Inflammatory macrophage treated with lipopolysaccharide for 4 hours (primary cell): Measurements from ENCODE around the gene NKX3-2.

Source experiments
- DNase-seq: peaks from one replicate; pipeline ENCODE4 v3.0.0-alpha.2; 2020

The NKX3-2 gene

GRCh38 chr4:13544606-13545393, 492 bp upstream of the NKX3-2 start:
- peak; percentile 73 for DNase-seq

DNA sequence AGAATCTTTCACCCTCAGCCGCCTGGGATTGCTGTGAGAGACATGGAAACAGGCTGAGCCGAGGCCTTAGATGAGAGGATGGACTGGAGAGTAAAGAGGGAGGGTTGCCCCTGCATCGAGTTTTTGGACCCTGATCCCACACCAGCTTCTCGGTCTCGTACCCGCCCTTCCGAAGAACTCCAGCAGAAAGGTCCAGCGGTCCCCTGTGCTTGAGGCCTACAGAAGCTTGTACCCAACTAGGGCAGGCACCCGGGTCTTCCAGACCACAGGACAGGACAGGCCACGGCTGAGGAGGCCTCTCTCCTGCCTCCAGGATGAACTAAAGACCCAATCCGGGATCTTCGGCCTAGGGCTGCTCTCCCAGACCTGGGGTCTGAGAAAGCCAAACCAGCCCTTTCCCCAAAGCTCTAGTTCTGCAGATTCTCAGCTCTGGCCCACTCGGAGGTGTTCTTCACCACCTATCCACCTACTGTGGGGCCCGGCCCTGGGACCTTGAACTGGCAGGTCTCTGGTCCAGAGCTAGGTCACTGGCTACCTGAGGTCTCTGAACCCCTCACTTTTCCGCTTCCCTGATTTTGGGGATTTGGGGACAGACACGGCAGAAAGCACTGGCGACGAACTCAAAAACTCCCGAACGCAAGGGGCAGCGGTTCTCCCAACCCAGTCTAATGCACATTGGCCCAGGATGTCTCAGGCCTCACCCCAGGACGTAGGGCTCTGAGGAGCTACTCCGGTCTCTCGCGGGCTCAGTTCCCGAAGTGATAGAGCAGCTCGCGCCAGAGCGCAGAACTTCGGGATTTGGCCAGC, 1.1 kb downstream of the NKX3-2 start:
- no peak for DNase-seq

- no peak for DNase-seq
These were observed 1.7 kb downstream of the NKX3-2 start for GRCh38 chr4:13542577-13543031.

- no peak for DNase-seq
These were observed 2.4 kb downstream of the NKX3-2 start for GRCh38 chr4:13541720-13542576.

DNA sequence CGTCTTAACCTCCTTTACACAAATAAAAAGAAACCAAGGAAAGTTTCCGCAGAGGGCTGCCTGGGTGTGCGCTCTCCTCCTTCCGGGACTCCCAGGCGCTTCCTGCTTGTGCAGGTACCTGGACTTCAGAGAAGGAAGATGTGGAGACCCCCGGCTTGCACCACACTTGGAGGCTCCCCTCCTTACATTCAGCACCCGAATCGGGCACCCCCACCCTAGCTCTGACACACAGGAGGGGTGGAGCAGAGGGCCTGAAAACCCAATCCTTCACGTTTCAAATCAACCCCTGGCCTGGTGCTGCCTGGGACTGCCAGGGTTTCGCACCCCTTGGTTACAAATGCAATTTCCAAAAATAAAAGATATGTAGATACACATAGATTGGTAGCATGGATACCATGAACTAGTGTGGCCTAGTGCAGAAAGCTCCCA, 3.1 kb downstream of the NKX3-2 start:
- no peak for DNase-seq

- DNase-seq: no peak
These were observed 3.7 kb downstream of the NKX3-2 start for GRCh38 chr4:13540446-13541175.

- DNase-seq: no peak
These were observed 4.5 kb downstream of the NKX3-2 start for GRCh38 chr4:13539619-13540445.

DNA sequence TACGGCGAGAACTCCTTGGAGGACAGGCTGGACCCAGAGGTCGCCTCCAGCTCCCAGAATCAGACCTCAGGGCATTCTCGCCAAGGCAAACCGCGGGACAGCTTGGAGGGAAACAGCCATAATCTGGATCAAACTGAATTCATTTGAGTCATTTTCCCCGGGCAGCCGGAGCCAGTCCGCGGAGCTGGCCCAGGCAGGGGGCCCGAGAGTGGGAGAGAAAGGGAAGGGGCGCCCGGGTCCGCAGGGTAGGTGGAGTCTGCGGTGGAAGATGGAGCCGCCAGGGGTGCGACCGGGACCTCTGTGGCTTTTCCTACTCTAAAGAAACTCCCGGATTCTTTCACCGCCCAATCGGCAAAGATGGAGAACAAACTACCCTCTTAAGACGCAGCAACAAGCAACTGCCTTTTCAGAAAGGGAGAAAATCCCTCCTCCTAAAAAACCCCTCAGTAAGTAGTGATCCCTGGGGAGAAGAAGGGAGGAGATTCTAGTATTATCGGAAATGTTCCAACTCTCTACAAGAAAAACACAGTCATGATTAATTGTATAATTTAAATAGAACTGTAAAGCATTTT, 5.2 kb downstream of the NKX3-2 start:
- no peak for DNase-seq

GRCh38 chr4:13538427-13538973, 5.8 kb downstream of the NKX3-2 start:
- no peak for DNase-seq

DNA sequence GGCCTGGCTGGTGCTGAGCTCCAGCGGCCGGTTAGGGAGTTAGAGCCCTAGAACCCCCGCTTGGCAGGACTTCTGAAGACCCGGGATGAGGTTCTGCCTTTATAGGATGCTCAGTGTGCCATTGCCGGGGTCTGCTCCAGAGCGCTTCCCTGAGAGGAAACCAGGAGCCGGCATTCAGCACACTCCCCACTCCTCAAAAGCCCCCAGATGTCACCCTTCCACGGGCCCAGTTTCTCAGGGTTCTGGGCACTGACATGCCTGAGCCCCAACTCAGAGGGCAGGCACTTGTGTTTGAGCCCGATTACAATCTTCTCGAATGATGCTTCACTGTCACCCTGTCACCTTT, 6.5 kb downstream of the NKX3-2 start:
- DNase-seq: no peak

DNA sequence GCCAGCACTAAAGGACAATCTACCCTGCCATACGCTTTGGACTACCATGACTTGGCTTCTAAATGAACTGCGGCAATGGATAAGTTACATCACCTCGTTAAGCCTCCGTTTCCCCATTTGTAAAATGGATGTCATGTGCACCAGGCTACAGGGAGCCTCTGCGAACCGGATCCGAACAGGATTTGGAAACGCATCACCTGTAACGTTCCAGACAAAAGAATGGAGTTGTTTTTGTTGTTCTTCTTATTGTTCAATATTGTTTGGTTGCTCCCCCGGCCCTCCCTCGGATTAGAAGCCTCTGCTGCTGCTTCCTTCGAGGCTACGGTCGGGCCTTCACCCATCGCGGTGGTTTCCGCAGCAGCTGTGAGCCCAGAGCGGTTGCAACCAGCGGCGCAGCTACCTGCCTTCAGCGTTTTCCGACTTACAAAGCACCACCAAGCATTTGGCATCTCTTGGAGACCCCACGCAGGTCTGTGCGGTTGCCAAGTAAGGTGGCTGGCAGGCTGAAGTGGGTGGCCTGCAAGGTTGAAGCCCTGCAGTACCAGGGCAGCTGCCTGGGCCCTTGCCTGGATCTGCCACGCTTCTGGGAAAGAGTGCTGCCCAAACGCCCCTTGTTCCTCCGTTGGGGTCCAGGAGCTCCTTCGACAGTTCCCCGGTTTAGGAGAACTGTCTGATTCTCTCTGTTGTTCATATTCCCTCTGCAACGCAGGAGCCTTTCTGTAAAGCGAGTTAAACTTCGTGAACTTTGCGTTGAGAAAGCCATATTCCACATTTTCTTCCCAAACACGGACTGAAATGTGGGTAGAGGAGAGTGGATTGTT, 7.1 kb downstream of the NKX3-2 start:
- no peak for DNase-seq

DNA sequence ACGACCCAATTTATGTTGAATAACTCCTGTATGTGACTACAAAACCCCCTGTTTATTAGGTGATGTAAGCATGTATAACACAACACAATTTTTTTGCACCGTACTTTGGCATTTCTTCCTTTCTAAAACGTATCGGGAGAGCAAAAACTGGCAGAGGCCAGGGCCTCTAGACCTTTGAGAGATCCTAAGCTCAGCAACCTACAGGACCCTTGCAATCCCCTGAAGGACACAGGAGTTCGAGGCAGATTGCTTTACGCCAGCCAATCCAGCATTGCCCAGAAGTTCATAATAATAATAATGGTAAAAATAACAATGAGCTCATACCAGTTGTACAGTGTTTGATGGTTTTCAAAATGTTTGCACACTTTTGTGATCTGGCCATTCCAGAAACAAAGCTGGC, 7.7 kb downstream of the NKX3-2 start:
- no peak for DNase-seq

GRCh38 chr4:13535708-13536361, 8.5 kb downstream of the NKX3-2 start:
- no peak for DNase-seq

DNA sequence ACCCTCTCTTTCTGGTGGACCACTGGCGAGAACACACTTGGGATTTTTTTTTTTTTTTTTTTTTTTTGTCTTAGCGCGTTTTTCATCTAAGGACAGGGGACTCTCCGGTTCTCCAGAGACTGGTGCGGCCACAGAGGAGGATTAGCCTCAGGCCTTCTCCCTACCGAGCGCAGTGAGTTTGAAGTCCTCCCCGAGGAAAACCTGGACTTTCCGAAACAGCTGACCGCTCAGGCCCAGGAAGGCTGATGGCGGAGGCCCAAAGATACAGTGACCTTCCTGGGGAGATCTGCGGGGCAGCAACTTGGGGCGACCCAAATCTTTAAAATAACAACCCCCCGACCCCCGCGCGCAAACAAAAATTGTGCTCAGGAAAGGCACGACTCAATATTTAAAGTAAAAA, 9.2 kb downstream of the NKX3-2 start:
- DNase-seq: no peak

- DNase-seq: no peak
These were observed 9.8 kb downstream of the NKX3-2 start for GRCh38 chr4:13534344-13535063.

- no peak for DNase-seq
These were observed 10.5 kb downstream of the NKX3-2 start for GRCh38 chr4:13533670-13534343.

GRCh38 chr4:13531625-13531998, 12.7 kb downstream of the NKX3-2 start:
- DNase-seq: no peak
